Peyer's patch (tissue), 4 donors: Measurements from ENCODE around the gene C2orf81. TPM values are rescaled to one million over a fixed set of nuclear protein-coding genes. Genes with fewer than 3 reads are reported as not detected.

Experiments used
- DNase-seq, 3 donors: peaks; one replicate each; pipeline ENCODE4 v3.0.0-alpha.2; 2017 to 2019
- H3K27ac ChIP-seq, 4 donors: fragments of 200-600 bp; sonication (generic); one replicate each; pipeline ENCODE4 v1.5.1; 2016 to 2019
- H3K27me3 ChIP-seq, 2 donors: fragments of 200-600 bp; sonication (generic); one replicate each; pipeline ENCODE4 v1.5.1; 2019
- H3K36me3 ChIP-seq, 3 donors: fragments of 200-600 bp; sonication (generic); one replicate each; pipeline ENCODE4 v1.5.1; 2016 to 2019
- H3K4me1 ChIP-seq, 4 donors: fragments of 200-600 bp; sonication (generic); one replicate each; pipeline ENCODE4 v1.5.1; 2016 to 2019
- H3K4me3 ChIP-seq, 4 donors: fragments of 200-600 bp; sonication (generic); 1 replicate in 3 of 4; 2 replicates in 1 of 4; pipeline ENCODE4 v1.5.1; 2016 to 2019; ENCODE audit warnings: mild to moderate bottlenecking in 1 of 4
- H3K9me3 ChIP-seq, 4 donors: fragments of 200-600 bp; sonication (generic); one replicate each; pipeline ENCODE4 v1.5.1; 2016 to 2019; ENCODE audit warnings: mild to moderate bottlenecking in 1 of 4
- POLR2A ChIP-seq, 2 donors: fragments of 450-650 bp; IDR thresholded peaks; one replicate each; pipeline ENCODE4 v1.5.1; 2017; ENCODE audit warnings: antibody characterized with exemption in 2 of 2, mild to moderate bottlenecking in 2 of 2, moderate library complexity in 2 of 2
- total RNA-seq, 4 donors: library from RNA; depleted of rRNA; stranded (reverse); fragments of >200 nt; gene quantifications; one replicate each; pipeline ENCODE4 v1.1.0, GENCODE V29; 2016
- TF ChIP-seq, protein P1 (sequence below), 6 experiments: fragments of 450-650 bp in 4 of 6; fragments of 200-600 bp in 2 of 6; sonication (generic) in 1 of 6; IDR thresholded peaks; one replicate each; pipeline ENCODE4 v1.5.1; 2017 to 2019; ENCODE audit warnings: antibody characterized with exemption in 6 of 6, mild to moderate bottlenecking in 3 of 6, moderate library complexity in 1 of 6

The C2orf81 gene
- total RNA-seq, 4 donors from 2014 or later, result 0.94 to 3.3 (median 1.7) TPM

GRCh38 chr2:74374509-74375205 is 46.8 kb downstream of the C2orf81 start:
- Histone ChIP-seq H3K27me3 (no peaks in the 10 kb centered on the region), H3K36me3 (peaks cover 0 to 44% (median 0%) of the 10 kb centered on the region in 3 donors), H3K4me3 (peak overlapping the region in 1 of 4 donors; percentile 21), H3K4me1 (peaks cover 0 to 23% (median 1%) of the 10 kb centered on the region in 4 donors), H3K9me3 (no peaks in the 10 kb centered on the region), H3K27ac (peak overlapping the region in 1 of 4 donors; percentile 8)
- TF ChIP-seq, protein P1, sequence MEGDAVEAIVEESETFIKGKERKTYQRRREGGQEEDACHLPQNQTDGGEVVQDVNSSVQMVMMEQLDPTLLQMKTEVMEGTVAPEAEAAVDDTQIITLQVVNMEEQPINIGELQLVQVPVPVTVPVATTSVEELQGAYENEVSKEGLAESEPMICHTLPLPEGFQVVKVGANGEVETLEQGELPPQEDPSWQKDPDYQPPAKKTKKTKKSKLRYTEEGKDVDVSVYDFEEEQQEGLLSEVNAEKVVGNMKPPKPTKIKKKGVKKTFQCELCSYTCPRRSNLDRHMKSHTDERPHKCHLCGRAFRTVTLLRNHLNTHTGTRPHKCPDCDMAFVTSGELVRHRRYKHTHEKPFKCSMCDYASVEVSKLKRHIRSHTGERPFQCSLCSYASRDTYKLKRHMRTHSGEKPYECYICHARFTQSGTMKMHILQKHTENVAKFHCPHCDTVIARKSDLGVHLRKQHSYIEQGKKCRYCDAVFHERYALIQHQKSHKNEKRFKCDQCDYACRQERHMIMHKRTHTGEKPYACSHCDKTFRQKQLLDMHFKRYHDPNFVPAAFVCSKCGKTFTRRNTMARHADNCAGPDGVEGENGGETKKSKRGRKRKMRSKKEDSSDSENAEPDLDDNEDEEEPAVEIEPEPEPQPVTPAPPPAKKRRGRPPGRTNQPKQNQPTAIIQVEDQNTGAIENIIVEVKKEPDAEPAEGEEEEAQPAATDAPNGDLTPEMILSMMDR (IDR thresholded peaks at IDR 0.05), result no peak
- TF ChIP-seq POLR2A (IDR thresholded peaks at IDR 0.05), result no peak
- peak in 2 of 3 donors; percentile 54 to 62 for DNase-seq

GRCh38 chr2:74373985-74374384 is 47.4 kb downstream of the C2orf81 start:
- no peaks in the 10 kb centered on the region for H3K9me3 ChIP-seq
- DNase-seq, result no peak
- TF ChIP-seq, protein P1 (IDR thresholded peaks at IDR 0.05), result no peak
- no peak for TF ChIP-seq POLR2A (IDR thresholded peaks at IDR 0.05)
- H3K4me1 ChIP-seq, result peaks cover 0 to 17% (median 0%) of the 10 kb centered on the region in 4 donors
- H3K36me3 ChIP-seq, result peaks cover 0 to 51% (median 0%) of the 10 kb centered on the region in 3 donors
- no peaks in the 10 kb centered on the region for H3K27me3 ChIP-seq
- H3K27ac ChIP-seq, result peak overlapping the region in 1 of 4 donors; percentile 8
- H3K4me3 ChIP-seq, result peak overlapping the region in 1 of 4 donors; percentile 21

DNA sequence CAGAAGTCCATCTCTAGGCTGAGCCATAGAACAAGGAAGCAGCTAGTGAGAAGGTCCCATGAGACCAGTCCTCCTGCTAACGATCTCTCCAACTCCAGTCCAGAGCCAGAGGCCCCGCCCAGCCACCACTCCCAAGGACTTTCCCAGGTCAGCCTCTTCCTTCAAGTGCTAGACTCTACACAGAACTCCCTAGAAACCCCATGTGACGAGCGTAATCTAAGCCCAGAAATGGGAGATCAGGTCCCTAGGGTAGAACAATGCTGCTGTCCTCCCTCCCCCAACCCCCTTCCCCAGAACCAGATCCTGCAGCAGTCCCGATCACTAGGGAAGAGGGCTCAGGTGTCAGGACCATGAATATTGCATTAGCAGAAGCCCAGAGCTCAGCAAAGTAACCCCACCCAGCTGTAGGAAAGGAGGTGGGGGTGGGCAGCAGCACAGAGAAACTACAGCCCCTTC is 48.2 kb downstream of the C2orf81 start:
- no peak overlapping the region for H3K4me3 ChIP-seq
- H3K4me1 ChIP-seq, result peaks cover 0 to 16% (median 0%) of the 10 kb centered on the region in 4 donors
- DNase-seq, result peak in 2 of 3 donors; percentile 73 to 81
- H3K9me3 ChIP-seq, result no peaks in the 10 kb centered on the region
- H3K36me3 ChIP-seq, result peaks cover 0 to 58% (median 0%) of the 10 kb centered on the region in 3 donors
- no peak overlapping the region for H3K27ac ChIP-seq
- TF ChIP-seq, protein P1 (IDR thresholded peaks at IDR 0.05), result no peak
- no peaks in the 10 kb centered on the region for H3K27me3 ChIP-seq

GRCh38 chr2:74372674-74373073 is 48.7 kb downstream of the C2orf81 start:
- TF ChIP-seq POLR2A (IDR thresholded peaks at IDR 0.05), result no peak
- TF ChIP-seq, protein P1 (IDR thresholded peaks at IDR 0.05), result no peak
- Histone ChIP-seq H3K27me3 (no peaks in the 10 kb centered on the region), H3K4me1 (peaks cover 0 to 16% (median 0%) of the 10 kb centered on the region in 4 donors), H3K27ac (no peak overlapping the region), H3K4me3 (no peak overlapping the region), H3K9me3 (no peaks in the 10 kb centered on the region), H3K36me3 (peaks cover 0 to 60% (median 3%) of the 10 kb centered on the region in 3 donors)
- no peak for DNase-seq

- no peak for DNase-seq
- no peaks in the 10 kb centered on the region for H3K27me3 ChIP-seq
- peaks cover 0 to 16% (median 0%) of the 10 kb centered on the region in 4 donors for H3K4me1 ChIP-seq
- no peak overlapping the region for H3K4me3 ChIP-seq
- TF ChIP-seq, protein P1 (IDR thresholded peaks at IDR 0.05), result no peak
- no peak for TF ChIP-seq POLR2A (IDR thresholded peaks at IDR 0.05)
- peaks cover 0 to 60% (median 3%) of the 10 kb centered on the region in 3 donors for H3K36me3 ChIP-seq
- no peak overlapping the region for H3K27ac ChIP-seq
- no peaks in the 10 kb centered on the region for H3K9me3 ChIP-seq
These were observed 50.0 kb downstream of the C2orf81 start for GRCh38 chr2:74371421-74371820.
